ENCODE measurements around the gene CD8B2. TPM values are rescaled to one million over a fixed set of nuclear protein-coding genes. Genes with fewer than 3 reads are reported as not detected.
A peak's percentile ranks its signal among the peaks of the same experiment; 100 is the strongest.
"Not testable (repeated sequence)": the region's sequence is repeated elsewhere in the genome, so short reads cannot be mapped to it uniquely, and the experiment has no call there.

Gene CD8B2
- total and polyA plus RNA-seq, 9 of the 15 experiments (the other 6 are each of a cell fraction or from before 2014, with no cell fraction given) = 0.03 TPM; not detected in 8

DNA sequence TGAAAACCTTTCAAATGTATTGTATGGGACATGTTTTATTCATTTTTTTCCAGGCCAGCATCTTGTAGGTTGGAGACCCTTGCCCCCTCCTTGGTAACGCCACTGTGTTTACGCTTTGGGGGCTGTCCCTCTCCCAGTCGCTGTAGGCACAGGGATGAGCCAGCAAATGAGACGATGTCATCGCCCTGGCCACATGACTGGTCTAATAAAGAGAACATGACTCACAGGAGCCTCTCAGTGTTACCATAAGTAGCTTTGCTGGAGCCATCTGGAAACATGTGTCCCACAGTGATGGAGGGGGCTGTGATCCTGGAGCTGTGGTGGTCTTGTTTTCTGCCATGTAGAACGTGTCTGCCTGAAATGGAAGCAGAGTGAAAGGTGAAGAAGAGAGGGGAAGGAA lies 78.9 kb downstream of the CD8B2 start:
- ATAC-seq = no peak
- Histone ChIP-seq H4K20me1 (replicated peaks; ENCODE audit: control insufficient read depth, insufficient read depth, low read length) (no peaks in the 10 kb centered on the region), H3K36me3 (ENCODE audit: control insufficient read depth, insufficient read depth, low read length) (no peaks in the 10 kb centered on the region), H3K9me1 (ENCODE audit: control insufficient read depth, insufficient read depth, low read length) (no peaks in the 10 kb centered on the region), H3K27ac (ENCODE audit: extremely low read depth, low read depth, low read length) (no peak overlapping the region), H3K27me3 (ENCODE audit: control insufficient read depth in 2 of 2, insufficient read depth in 2 of 2, low read length in 2 of 2) (peaks cover 0 to 4% of the 10 kb centered on the region in 2 experiments; a peak in 1 of 5 replicates), H3K79me2 (ENCODE audit: control insufficient read depth, insufficient read depth, low read length) (no peaks in the 10 kb centered on the region), H3K9ac (ENCODE audit: insufficient read depth in 1 of 2, low read depth in 2 of 2, low read length in 2 of 2) (no peak overlapping the region), H3K9me3 (replicated peaks; ENCODE audit: control insufficient read depth, insufficient read depth, low read depth, low read length) (no peaks in the 10 kb centered on the region), H2AFZ (ENCODE audit: low read depth, low read length) (no peak overlapping the region), H3K4me3 (no peak overlapping the region), H3K4me1 (replicated peaks in 1 of 2; ENCODE audit: control insufficient read depth in 2 of 2, insufficient read depth in 2 of 2, low read length in 2 of 2) (no peaks in the 10 kb centered on the region), H3K4me2 (ENCODE audit: insufficient read depth, low read length) (no peak overlapping the region)
- FAIRE-seq = no peak
- under 1% methylated on average over 6 of the region's 6 CpGs for WGBS (ENCODE audit: insufficient coverage, low coverage, missing lambda C conversion rate)
- intact Hi-C loops (cut with micrococcal nuclease) (no loop called here), in situ Hi-C loops (cut with MboI) (no loop called here)
- no peak for DNase-seq (ENCODE audit: extremely low read depth in 1 of 4, low spot score in 3 of 4)
- no TSS peak for BruUV-seq (replicated peaks)
- TF ChIP-seq, protein P1, sequence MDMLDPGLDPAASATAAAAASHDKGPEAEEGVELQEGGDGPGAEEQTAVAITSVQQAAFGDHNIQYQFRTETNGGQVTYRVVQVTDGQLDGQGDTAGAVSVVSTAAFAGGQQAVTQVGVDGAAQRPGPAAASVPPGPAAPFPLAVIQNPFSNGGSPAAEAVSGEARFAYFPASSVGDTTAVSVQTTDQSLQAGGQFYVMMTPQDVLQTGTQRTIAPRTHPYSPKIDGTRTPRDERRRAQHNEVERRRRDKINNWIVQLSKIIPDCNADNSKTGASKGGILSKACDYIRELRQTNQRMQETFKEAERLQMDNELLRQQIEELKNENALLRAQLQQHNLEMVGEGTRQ (CRISPR knock-in tag; IDR thresholded peaks at IDR 0.05) = 0 out of 2 replicates have a peak, but pooled peaks have one; percentile 11
- TF ChIP-seq, protein P2, sequence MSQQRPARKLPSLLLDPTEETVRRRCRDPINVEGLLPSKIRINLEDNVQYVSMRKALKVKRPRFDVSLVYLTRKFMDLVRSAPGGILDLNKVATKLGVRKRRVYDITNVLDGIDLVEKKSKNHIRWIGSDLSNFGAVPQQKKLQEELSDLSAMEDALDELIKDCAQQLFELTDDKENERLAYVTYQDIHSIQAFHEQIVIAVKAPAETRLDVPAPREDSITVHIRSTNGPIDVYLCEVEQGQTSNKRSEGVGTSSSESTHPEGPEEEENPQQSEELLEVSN (IDR thresholded peaks at IDR 0.05; ENCODE audit: borderline replicate concordance in 1 of 2, extremely low read depth in 1 of 2, insufficient read depth in 1 of 2, insufficient read length in 1 of 2, low read depth in 1 of 2, low read length in 1 of 2, poor library complexity in 1 of 2, severe bottlenecking in 1 of 2) = no peak
- TF ChIP-seq C11orf30 (IDR thresholded peaks at IDR 0.05; ENCODE audit: low read depth) = no peak
- ChIA-PET POLR2A (no interaction called here), CTCF (ENCODE audit: low intra/inter-chr PET ratio) (no interaction called here)

DNA sequence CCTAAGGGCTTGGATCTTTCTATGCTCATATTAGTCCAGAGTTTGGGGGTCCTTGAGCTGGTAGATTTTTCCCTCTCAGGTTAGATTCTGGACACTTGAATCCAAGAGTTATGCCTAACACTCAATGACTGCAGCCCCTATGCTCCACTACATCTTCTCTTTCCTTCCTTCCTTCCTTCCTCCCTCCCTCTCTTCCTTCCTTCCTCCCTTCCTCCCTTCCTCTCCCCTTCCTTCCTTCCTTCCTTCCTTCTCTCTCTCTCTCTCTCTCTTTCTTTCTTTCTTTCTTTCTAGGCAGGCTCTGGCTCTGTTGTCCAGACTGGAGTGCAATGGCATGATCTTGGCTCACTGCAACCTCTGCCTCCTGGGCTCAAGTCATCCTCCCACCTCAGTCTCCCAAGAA lies 79.3 kb downstream of the CD8B2 start:
- H3K4me2 ChIP-seq (ENCODE audit: insufficient read depth, low read length); DNase-seq (ENCODE audit: extremely low read depth in 1 of 4, low spot score in 3 of 4); H3K4me1 ChIP-seq (replicated peaks in 1 of 2; ENCODE audit: control insufficient read depth in 2 of 2, insufficient read depth in 2 of 2, low read length in 2 of 2); intact Hi-C loops (cut with micrococcal nuclease); H4K20me1 ChIP-seq (replicated peaks; ENCODE audit: control insufficient read depth, insufficient read depth, low read length); H3K79me2 ChIP-seq (ENCODE audit: control insufficient read depth, insufficient read depth, low read length); H2AFZ ChIP-seq (ENCODE audit: low read depth, low read length); H3K27ac ChIP-seq (ENCODE audit: extremely low read depth, low read depth, low read length); H3K9me1 ChIP-seq (ENCODE audit: control insufficient read depth, insufficient read depth, low read length); ATAC-seq; H3K9ac ChIP-seq (ENCODE audit: insufficient read depth in 1 of 2, low read depth in 2 of 2, low read length in 2 of 2); H3K27me3 ChIP-seq (ENCODE audit: control insufficient read depth in 2 of 2, insufficient read depth in 2 of 2, low read length in 2 of 2); H3K36me3 ChIP-seq (ENCODE audit: control insufficient read depth, insufficient read depth, low read length); FAIRE-seq; H3K4me3 ChIP-seq; H3K9me3 ChIP-seq (replicated peaks; ENCODE audit: control insufficient read depth, insufficient read depth, low read depth, low read length); BruUV-seq (replicated peaks); in situ Hi-C loops (cut with MboI); CTCF ChIA-PET (ENCODE audit: low intra/inter-chr PET ratio): not testable (repeated sequence)
- POLR2A ChIA-PET = interaction anchor here (0.6 kb wide), 1 partner anchor 753 kb away, joined by 4 read pairs; no protein-coding TSS in a partner anchor

Data from K562 (cell line).